GM20431 (cell line): ENCODE data around the gene LDLRAD4.

ENCODE experiments used
- in situ Hi-C: fragments of 300-500 bp; cut with MseI, MboI; formaldehyde crosslinking; loops from one replicate; pipeline ENCODE4 v1.15.0; 2020; ENCODE audit warnings: low sequenced_read_pairs; ENCODE audit not compliant: unreplicated experiment

Gene LDLRAD4

DNA sequence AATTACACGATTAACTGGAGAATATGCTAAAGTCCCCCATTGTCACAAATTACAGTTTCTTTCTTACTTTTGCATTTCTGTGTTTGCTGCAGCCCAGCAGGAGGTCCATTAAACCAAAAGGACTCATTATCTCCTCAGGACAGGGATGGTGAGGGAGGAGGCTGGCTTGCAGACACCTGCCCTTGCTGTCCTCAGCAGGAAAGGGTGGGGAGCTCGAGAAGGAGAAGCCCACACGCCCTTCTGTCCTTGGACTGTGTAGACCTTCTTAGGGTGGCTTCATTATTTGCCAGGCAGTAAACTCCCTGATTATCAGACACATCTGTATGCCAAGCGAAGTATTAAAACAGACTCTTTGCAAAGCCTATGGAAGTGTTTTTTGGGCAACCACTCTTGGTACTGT lies 196.0 kb downstream of the LDLRAD4 start:
- in situ Hi-C loops: no loop called here

DNA sequence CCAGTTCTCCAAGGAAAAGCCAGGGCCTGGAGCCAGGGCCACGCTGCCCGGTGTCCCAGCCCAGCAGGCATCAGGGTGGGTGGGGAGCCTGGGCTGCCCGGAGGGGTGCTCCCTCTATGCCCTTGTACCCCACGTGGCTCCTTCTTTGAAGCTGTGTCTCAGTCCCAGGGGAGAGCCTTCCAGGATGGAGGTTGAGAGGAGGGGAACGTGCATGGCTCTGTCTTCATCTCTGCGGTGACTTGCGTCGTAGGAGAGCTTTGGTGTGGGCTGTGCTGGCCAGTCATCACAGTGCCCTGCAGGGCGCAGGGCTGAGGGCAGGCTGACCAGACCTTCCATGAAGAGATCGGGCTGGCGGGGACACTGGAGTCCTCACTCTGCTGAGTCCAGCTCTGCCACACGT lies 197.2 kb downstream of the LDLRAD4 start:
- in situ Hi-C loops: no loop called here

DNA sequence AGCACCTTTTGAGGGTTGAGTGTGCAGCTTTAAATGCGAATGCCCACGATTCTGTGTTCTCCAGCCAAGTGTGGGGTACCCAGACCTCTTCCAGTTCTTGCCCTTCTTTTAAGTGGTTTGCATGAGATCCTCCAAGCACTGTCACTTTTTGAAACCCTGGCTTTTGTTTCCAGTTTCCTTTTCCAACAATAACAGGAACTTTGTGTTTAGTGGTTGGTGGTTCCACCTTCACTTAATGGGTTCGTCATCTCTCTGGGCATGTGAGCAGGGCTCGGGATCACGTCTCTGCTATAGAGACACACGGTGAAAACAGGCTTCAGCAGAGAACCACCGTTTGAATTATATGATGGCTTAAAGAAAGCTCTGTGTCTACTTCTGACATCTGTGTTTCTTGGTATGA lies 197.6 kb downstream of the LDLRAD4 start:
- in situ Hi-C loops: no loop called here

DNA sequence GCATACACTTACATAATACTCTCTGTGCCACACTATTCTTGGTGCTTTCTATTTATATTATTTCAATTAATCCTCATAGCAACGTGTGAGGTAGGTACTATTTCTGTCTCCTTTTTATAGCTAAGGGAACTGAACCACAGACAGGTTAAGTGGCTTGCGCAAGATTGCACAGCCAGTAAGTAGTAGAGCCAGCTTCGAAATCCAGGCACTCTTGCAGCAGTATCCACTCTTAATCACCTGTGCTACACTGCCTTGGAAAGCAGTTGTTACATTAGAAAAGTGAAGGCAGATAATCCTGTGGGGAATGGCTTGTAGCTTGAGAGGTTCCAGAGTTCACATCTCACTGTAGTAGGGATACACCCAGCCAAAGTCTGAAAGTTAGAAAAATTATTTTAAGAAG lies 198.3 kb downstream of the LDLRAD4 start:
- in situ Hi-C loops: no loop called here

DNA sequence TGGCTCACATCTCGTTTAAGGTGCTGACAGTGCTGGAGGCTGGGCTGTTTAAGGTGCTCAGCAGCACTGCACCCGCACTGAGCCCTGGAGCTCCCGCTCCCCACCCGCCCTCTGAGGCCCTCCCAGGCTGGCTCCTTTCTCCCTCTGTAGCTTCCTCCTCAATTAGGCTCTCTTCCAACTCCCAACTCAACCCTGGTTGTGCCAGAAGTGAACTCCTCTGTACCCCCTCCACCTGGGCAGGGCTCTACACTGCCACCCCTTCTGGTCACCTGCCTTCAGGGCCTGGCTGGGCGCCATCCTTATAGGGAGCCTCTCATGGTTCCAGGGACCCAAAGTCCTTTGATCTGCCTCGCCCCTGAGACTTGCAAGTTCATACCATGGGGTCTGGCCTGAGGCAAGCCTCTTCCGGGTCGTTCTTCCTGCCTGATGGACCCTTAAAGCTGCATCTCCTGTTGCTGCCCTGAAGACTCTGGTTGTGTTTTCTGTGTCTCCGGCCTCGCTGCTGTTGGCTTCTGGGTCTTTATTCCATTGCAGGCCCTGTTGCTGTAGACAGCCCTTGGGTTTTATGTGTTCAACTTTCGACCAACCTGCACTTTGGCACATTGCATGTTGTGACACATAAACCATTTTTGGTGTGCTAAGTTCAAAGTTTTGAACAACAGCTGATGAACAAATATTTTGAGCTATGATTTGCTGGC lies 199.6 kb downstream of the LDLRAD4 start:
- in situ Hi-C loops: no loop called here

DNA sequence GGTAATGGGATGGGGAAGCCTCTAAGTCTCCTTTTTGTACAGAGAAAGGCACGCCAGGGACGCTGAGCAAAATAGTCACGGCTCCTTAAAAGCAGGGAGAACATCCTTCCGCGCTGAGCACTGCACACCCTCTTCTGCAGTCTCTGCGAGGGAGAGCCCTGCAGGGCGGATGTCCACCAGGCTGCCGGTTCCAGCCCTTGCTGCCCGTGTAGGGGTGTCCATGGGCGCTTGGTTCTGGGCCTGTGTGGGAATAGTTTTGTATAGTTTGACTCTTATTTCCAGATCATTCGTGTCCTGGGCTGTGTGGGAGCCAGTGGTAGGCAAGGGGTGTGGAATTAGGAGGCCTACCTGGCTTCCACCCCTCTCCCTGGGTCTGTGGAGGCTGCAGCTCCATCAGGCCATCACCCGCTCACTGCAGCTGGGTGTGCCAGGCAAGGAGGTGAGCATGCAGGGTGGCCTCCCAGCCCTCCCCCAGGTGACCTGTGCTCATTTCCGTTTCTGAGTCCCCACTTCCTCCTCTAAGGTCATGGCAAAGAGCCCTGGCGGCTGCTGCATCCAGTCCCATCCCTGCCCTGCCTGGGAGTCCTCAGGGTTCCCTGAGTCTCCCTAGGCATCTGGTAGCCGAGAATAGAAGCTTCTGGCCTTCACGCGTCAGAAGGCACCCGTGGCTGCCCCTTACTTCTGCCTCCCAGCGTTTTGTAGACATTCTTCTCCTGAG lies 202.6 kb downstream of the LDLRAD4 start:
- in situ Hi-C loops: no loop called here

DNA sequence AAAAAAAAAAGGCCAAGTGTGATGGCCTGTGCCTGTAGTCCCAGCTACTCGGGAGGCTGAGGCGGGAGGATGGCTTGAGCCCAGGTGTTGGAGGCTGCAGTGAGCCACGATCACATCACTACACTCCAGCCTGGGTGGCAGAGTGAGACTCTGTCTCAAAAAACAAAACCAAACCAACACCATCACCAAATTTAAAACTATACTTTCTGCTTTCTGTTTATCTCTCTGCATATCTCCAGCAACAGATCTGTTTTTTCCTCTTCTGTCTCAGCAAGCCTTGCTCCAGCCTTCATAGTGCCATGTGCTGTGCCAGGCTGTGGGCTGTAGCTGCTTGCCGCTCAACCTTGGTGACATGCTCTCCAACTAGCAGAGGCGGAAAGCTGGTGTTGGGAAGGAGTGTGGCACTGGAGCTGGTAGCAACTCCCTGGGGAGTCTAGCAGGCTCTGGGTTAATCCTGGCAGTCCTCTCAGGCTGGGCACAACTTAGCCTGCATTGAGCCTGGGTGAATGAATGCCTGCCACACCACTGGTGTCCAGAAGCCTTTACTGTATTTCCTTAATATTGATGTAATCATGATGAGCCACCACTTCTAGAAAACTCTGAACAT lies 204.1 kb downstream of the LDLRAD4 start:
- in situ Hi-C loops: no loop called here

DNA sequence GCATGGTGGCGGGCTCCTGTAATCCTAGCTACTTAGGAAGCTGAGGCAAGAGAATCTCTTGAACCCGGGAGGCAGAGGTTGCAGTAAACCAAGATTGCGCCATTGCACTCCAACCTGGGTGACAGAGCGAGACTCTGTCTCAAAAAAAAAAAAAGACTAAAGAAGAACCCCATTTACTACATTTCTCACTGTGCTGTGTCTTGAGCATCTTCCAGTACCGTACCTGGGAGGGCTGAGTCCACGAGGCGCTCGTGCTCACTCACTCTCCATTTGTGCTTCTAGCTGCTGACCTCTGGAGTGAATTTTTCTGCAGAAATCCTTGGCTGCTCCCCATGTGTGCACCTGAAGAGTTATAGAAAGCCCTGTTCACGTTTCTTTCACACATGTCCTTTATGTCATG lies 204.8 kb downstream of the LDLRAD4 start:
- in situ Hi-C loops: no loop called here

DNA sequence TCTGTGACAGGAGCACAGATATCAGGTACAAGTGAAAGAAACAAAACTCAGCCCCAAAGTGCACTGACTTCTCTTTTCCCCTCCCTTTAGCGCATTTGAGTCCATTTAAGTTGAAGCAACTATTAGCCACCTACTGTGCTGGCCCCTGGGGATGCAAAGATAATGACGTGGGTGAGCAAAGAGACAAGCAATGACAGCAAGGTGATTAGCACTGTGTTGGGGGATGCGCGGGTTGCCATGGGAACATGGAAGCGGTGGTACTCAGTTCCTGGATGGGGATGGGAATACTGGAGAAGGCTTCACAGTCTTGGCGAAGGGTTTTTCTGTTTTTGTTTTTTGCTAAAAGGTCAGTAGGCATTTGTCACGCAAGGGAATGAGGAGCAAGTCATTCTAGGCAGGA lies 205.8 kb downstream of the LDLRAD4 start:
- in situ Hi-C loops: no loop called here

DNA sequence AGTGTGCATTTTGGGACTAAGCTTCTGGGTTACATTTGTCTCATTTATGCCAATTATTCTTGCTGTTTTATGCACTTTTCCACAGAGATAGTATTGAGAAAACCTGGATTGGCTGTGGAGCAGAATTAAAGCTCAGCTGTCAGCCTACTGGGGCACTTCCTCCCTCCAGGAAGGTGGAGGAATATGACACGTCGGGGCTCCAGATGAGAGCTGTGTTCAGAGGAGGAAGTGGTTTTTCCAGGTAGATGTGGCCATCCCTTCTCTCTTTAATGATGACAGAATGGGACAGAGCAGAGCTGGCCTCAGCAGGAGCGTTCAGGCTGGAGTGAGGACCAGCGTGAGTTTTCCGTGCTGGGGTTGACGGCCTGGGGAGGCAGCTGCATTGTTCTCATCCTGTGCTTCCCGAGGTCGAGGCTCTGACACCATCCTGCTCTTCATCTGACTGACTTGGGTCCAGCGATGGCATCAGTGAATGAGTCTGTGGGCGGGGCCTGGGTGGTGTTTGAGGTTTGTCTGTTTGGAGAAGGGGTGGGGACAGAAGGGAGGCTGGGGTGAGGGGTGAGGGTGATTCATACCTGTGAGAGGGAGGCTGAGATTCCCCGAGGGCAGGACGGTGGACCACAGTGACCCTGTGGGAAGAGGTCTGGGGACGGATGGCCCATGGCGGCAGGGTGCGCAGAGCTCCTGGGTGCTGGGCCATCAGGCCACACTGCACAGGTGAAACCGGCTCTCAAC lies 207.0 kb downstream of the LDLRAD4 start:
- in situ Hi-C loops: no loop called here

DNA sequence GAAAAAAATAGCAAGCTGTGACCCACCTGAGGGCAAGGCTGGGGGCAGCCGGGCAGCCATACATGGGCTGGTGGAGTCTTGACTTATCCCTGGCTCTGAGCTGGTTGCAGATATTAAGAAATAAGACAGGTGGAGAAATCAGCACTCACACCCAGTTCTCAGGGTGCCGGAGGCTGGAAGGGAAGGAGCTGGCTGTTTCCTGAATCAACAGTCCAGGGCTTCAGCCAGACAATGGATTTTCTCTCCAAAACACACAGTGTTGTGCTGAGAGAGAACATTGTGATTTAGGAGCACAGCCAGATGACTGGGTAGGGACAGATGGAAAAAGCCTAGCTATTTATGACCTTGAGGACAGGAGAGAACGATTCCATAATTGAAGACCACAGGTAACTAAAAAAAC lies 208.8 kb downstream of the LDLRAD4 start:
- in situ Hi-C loops: no loop called here

DNA sequence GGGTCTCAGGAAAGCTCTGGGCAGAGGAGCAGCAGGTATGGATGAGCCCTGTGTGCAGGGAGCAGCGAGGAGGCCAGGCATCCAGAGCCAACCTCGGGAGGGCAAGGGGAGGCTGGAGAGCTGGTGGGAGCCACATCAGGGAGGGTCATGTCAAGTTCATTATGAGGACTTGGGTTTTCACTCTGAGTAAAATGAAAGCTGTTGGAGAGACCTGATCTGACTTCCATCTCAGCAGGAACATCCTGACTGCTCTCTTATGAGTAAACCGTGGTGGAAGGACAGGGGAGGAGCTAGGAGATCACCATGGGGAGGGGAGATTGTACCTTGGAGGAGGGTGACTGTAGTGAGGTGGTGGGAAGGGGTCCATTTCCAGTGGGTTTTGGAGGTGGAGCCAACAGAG lies 209.8 kb downstream of the LDLRAD4 start:
- in situ Hi-C loops: no loop called here

DNA sequence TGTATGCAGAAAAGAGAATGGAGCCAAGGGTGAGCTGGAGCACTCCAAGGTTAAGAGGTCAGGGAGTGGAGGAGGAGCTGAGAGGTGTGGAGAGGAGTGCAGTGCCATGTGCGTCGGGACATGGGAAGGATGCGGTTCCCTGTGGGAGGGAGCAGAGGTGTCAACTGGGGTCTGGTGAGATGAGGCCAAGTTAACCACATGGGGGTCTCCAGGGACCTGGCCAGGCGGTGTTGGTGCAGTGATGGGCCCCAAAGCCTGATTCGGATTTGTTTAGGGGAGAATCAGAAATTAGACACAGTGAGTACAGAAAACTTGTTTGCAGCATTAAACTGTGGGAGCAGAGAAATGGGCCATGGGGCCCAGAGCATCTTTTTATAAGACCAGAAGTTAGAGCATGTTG lies 210.5 kb downstream of the LDLRAD4 start:
- in situ Hi-C loops: no loop called here

DNA sequence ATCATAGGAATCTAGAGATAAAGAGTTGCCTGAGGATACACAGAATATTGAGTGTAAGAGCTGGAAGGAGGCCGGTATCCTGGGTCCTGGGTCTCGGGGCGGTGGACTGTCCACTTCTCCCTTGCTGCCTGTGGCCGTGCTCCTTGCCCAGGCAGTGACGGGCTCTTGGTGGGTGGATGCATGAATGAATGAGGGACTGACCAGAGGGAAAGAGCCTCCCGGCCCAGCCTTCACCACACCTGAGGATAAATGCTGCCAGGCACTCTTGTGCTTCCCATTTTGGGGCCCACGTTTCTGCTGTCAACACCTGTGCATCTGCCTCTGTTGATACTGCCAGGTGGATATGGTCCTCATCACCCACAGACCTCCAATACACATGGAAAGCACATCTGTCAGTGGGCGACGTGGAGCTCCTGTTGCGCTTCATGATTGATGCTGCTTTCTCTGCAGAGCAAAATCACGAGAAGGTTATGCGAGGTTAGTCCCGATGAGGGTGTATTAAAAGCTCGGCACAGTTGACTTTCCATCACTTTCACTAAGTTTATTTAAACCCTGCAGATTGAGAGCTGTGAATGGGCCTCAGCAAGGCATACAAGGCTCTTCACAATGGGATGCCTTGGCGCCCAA lies 211.4 kb downstream of the LDLRAD4 start:
- in situ Hi-C loops: no loop called here

DNA sequence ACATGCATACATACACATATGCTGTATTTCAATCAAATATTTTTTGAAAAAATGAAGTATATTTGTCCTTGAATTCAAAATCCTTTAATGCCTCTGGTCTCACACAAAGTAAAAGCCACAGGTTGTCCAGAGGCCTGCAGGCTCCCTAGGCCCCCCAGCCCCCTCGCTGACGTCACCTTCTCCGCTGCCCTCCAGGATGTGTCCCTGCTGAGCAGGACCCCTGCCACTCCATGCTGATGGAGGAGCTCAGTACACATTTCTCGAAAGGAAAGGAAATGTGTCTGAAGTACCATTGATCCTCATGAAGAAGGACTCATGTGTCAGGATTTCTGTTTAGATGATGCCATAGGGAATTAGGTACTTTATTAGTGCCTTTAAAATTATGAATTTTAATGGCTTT lies 212.1 kb downstream of the LDLRAD4 start:
- in situ Hi-C loops: no loop called here

DNA sequence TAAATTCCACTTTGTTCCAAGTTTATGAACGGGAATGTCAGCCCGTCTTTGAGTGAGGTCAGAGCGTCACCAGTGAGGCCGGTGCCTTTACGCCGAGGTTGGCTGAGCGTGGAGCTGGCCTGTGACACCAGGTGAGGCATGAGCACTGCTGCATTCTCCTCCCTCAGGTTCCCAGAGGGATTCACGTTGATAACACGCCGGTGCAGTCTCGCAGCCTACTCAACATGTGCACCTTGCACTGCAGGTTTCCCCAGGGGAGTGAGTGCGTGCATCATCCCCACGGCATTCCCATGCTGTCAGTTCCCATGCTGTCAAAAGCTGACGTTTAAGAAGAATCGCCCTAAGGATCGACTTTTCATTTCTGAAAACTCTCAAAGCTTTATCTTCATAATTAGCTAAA lies 213.3 kb downstream of the LDLRAD4 start:
- in situ Hi-C loops: no loop called here

DNA sequence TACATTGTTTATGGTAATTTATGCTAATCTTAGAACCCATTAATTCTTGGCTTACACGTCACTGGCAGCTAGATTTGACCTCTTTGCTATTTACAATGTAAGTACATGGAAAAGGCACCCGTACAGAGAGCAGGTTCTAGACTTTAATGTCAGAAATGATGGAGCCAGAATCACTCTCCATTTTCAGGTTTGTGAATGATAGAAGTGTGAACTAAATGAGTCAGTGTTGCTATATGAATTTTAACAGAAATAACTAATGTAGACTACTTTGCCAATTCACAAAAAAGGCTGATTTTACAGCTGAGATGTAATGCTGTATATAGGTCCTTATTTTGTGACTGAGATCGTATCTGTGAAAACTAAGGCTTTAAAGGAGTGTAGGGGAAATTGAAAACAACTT lies 214.6 kb downstream of the LDLRAD4 start:
- in situ Hi-C loops: no loop called here

DNA sequence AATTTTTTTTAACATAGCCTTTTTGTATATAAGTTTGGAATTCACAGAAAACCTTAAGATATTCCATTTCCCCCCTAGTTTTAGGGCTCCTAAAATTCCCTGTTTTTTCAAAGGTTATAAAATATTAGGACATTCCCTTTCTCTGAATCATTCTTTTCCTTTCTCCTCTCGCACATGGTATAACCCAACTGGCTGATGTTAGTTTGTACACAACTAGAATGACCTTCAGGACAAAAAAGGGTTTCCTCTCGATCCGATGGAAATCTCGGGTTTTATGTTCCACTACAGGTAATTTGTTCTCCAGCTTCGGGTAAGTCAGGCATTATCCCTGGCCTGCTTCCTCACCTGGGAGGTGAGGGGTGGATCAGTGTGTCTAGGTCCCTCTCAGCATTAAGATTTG lies 215.1 kb downstream of the LDLRAD4 start:
- in situ Hi-C loops: no loop called here

DNA sequence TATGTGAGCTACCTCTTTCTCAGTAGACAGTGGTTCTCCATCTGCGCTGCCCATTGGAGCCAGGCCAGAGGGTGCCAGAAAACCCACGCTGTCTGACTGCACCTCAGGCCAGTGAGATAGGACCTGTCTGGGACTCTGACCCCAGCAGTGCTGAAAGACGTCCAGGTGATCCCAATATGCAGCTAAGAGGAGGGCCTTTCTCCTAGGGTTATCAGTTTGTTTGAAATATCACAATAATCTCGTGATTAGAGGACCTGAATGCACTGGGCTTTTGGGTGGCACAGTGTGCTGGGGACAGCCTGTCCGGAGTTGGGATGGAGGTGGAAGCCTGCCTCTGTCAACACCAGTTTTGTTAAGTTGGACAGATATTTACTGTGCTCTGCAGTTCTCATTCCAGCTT lies 216.3 kb downstream of the LDLRAD4 start:
- in situ Hi-C loops: no loop called here

DNA sequence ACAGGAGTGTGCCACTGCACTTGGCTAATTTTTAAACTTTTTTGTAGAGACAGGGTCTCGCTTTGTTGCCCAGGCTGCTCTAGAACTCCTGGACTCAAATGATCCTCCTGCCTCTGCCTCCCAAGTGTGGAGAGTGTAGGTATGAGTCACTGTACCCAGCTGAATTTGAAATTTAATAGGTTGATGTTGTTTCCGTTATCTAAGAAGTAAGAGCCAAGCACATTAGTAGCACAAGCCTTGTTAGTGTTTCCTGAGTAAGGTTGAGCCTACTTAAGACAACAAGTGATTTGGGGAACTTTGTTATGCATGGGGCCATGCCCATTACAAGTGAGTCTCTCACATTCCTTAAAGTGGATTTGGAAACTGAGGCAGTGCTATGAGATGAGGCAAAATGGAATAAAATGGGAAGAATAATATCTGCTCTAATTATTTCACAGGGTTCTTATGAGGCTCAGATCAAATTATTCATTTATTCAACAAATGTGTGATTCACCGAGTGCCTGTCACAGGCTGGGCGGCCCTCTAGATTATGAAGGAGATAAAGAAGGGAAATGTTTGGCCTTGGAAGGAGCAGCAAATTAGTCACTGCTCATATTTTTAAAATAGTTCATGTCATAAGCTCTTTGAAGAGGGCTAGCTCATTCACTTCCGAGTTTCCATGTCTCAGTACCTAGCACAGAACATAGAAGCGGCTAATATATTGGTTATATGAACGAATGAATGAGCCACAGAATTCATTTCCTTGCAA lies 217.2 kb downstream of the LDLRAD4 start:
- in situ Hi-C loops: no loop called here
